Fibroblast of lung (primary cell): Measurements from ENCODE around the gene TCF4. TPM values are rescaled to one million over a fixed set of nuclear protein-coding genes. Genes with fewer than 3 reads are reported as not detected.
A peak's percentile ranks its signal among the peaks of the same experiment; 100 is the strongest.

Source experiments
- DNase-seq, 2 donors: peaks; one replicate each; pipeline versions ENCODE4 v3.0.0 to v3.0.0-alpha.2; 2010; ENCODE audit warnings: low read depth in 2 of 2
- H2AFZ ChIP-seq: 2 replicates; pipeline ENCODE4 v1.5.1; 2012; ENCODE audit warnings: low read length, control low read depth, inconsistent platforms
- H3K27ac ChIP-seq: 2 replicates; pipeline ENCODE4 v1.5.1; 2011; ENCODE audit warnings: low read length, control low read depth; ENCODE audit not compliant: insufficient read depth
- H3K27me3 ChIP-seq: 2 replicates; pipeline ENCODE4 v1.5.1; 2011; ENCODE audit warnings: mild to moderate bottlenecking, low read length; ENCODE audit not compliant: control insufficient read depth, insufficient read depth
- H3K36me3 ChIP-seq: 2 replicates; pipeline ENCODE4 v1.5.1; 2011; ENCODE audit warnings: low read length; ENCODE audit not compliant: control insufficient read depth, insufficient read depth
- H3K4me1 ChIP-seq: 2 replicates; pipeline ENCODE4 v1.5.1; 2011; ENCODE audit warnings: low read length; ENCODE audit not compliant: control insufficient read depth, insufficient read depth; ENCODE audit errors: extremely low read depth
- H3K4me2 ChIP-seq: 2 replicates; pipeline ENCODE4 v1.5.1; 2011; ENCODE audit warnings: low read length, control low read depth; ENCODE audit not compliant: insufficient read depth; ENCODE audit errors: extremely low read depth
- H3K4me3 ChIP-seq, 4 experiments: fragments of 200-600 bp in 1 of 4; sonication (generic) in 1 of 4; replicated peaks in 1 of 4; 2 replicates each; pipeline ENCODE4 v1.5.1; 2011 to 2016; ENCODE audit warnings: low read length in 4 of 4, low read depth in 3 of 4, mild to moderate bottlenecking in 3 of 4, control low read depth in 2 of 4, inconsistent platforms in 1 of 4, mixed read lengths in 1 of 4; ENCODE audit not compliant: insufficient read depth in 1 of 4; ENCODE audit errors: control extremely low read depth in 1 of 4
- H3K79me2 ChIP-seq: 2 replicates; pipeline ENCODE4 v1.5.1; 2012; ENCODE audit warnings: mild to moderate bottlenecking, low read length, inconsistent platforms; ENCODE audit not compliant: control insufficient read depth, insufficient read depth
- H3K9ac ChIP-seq: 2 replicates; pipeline ENCODE4 v1.5.1; 2011; ENCODE audit warnings: mild to moderate bottlenecking, low read length, control low read depth; ENCODE audit not compliant: insufficient read depth
- H3K9me3 ChIP-seq: 2 replicates; pipeline ENCODE4 v1.5.1; 2012; ENCODE audit warnings: low read depth, low read length; ENCODE audit not compliant: control insufficient read depth, insufficient read depth
- H4K20me1 ChIP-seq: 2 replicates; pipeline ENCODE4 v1.5.1; 2011; ENCODE audit warnings: low read length; ENCODE audit not compliant: control insufficient read depth, insufficient read depth; ENCODE audit errors: extremely low read depth
- EZH2 ChIP-seq: IDR thresholded peaks from 2 replicates; pipeline ENCODE4 v1.5.1; 2012; ENCODE audit warnings: low read length, control low read depth, mild to moderate bottlenecking; ENCODE audit errors: missing control alignments
- polyA plus RNA-seq, 2 donors: library from polyadenylated mRNA; depleted of rRNA in 1 of 2; stranded (reverse) in 1 of 2; unstranded in 1 of 2; fragments of >200 nt; gene quantifications; 2 replicates each; pipeline ENCODE4 v1.2.1, GENCODE V29; 2011 to 2012; ENCODE audit warnings: missing spikeins in 1 of 2
- total RNA-seq: library from RNA; depleted of rRNA; stranded (reverse); fragments of >200 nt; gene quantifications from 2 replicates; pipeline ENCODE4 v1.2.1, GENCODE V29; 2014
- TF ChIP-seq, protein P1 (sequence below), 2 donors: IDR thresholded peaks in 1 of 2; conservative IDR thresholded peaks in 1 of 2; 1 replicate in 1 of 2; 2 replicates in 1 of 2; pipeline ENCODE4 v1.5.1; 2011 to 2012; ENCODE audit warnings: low read length in 2 of 2, control low read depth in 1 of 2, inconsistent platforms in 1 of 2, low read depth in 1 of 2, mild to moderate bottlenecking in 1 of 2

The TCF4 gene
- total and polyA plus RNA-seq, 2 donors (not counting 1 experiment from before 2014, with no cell fraction given), result 48.9 to 57.6 TPM

DNA sequence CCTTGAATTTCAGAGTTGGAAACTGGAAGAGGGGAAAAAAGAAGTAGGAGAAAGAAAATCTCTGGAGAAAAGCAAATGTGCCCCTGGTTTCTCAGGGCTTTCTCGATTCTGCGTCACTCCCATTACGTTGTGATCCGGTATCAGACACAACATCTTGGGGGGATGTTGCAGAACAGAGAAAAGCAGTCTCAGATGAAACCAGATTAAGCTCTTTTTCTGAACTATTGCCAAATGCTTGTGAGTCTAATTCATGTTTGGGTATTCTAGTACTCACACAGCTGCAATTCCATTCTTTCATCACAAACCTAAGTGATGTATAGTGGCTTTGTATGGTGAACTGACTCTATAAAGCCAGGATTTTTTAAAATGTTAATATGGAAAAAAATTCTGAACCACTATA, 233.2 kb downstream of the TCF4 start:
- no peak overlapping the region for H3K4me3 ChIP-seq
- H3K36me3 ChIP-seq, result no peaks in the 10 kb centered on the region
- DNase-seq, result peak; percentile 47 to 81
- H3K79me2 ChIP-seq, result no peaks in the 10 kb centered on the region
- H3K9ac ChIP-seq, result no peak overlapping the region
- no peak overlapping the region for H3K4me2 ChIP-seq
- H4K20me1 ChIP-seq, result no peaks in the 10 kb centered on the region
- H3K27ac ChIP-seq, result no peak overlapping the region
- H3K27me3 ChIP-seq, result no peaks in the 10 kb centered on the region
- no peak overlapping the region for H2AFZ ChIP-seq
- H3K4me1 ChIP-seq, result no peaks in the 10 kb centered on the region
- no peak for TF ChIP-seq EZH2
- TF ChIP-seq, protein P1, sequence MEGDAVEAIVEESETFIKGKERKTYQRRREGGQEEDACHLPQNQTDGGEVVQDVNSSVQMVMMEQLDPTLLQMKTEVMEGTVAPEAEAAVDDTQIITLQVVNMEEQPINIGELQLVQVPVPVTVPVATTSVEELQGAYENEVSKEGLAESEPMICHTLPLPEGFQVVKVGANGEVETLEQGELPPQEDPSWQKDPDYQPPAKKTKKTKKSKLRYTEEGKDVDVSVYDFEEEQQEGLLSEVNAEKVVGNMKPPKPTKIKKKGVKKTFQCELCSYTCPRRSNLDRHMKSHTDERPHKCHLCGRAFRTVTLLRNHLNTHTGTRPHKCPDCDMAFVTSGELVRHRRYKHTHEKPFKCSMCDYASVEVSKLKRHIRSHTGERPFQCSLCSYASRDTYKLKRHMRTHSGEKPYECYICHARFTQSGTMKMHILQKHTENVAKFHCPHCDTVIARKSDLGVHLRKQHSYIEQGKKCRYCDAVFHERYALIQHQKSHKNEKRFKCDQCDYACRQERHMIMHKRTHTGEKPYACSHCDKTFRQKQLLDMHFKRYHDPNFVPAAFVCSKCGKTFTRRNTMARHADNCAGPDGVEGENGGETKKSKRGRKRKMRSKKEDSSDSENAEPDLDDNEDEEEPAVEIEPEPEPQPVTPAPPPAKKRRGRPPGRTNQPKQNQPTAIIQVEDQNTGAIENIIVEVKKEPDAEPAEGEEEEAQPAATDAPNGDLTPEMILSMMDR (conservative IDR thresholded peaks at IDR 0.05 in 1 of 2, IDR thresholded peaks at IDR 0.05 in 1 of 2; ENCODE audit: low read depth in 1 of 2, low read length in 2 of 2), result no peak
- no peaks in the 10 kb centered on the region for H3K9me3 ChIP-seq

DNA sequence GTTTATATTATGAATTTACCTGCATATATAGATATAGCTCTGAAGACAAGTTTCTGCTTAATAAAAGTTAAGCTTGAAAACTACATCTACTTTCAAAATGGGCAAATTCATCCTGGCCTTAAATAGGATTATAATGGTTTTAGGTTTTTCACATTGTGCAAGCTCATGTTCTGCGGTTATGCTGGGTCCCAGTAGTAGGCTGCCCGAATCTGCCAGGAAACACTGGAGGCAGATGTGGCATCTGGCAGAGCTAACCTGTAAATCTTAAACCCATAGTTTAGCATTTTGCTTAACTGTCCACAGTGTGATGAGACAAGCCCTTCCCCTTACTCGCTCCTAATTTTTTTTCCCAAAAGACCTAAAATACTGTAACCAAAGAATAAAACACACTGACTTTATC, 234.2 kb downstream of the TCF4 start:
- Histone ChIP-seq H3K4me2 (no peak overlapping the region), H3K4me1 (no peaks in the 10 kb centered on the region), H3K27me3 (no peaks in the 10 kb centered on the region), H2AFZ (no peak overlapping the region), H3K9me3 (no peaks in the 10 kb centered on the region), H3K4me3 (no peak overlapping the region), H4K20me1 (no peaks in the 10 kb centered on the region), H3K36me3 (no peaks in the 10 kb centered on the region), H3K27ac (no peak overlapping the region), H3K79me2 (no peaks in the 10 kb centered on the region), H3K9ac (no peak overlapping the region)
- no peak for TF ChIP-seq EZH2
- TF ChIP-seq, protein P1 (conservative IDR thresholded peaks at IDR 0.05 in 1 of 2, IDR thresholded peaks at IDR 0.05 in 1 of 2; ENCODE audit: low read depth in 1 of 2, low read length in 2 of 2), result no peak
- peak in 1 of 2 donors; percentile 61 for DNase-seq

DNA sequence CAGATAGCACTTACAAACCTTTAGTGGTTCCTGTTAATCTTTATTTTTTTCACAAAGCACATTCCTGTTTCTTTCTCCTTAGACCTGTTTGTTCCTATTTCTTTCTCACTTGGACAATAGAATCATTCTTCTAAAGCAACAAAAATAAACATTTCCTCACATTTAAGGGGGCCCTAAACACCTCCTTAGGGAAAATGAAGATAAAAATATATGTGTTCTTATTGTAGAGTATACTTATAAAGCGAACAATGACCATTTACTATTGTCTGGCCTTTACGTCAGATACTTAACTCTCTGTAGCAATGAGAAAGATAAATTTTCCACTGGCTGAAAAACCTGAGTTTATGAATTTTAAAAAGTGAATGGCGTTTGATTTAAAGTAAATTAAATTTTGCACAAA, 234.6 kb downstream of the TCF4 start:
- TF ChIP-seq, protein P1 (conservative IDR thresholded peaks at IDR 0.05 in 1 of 2, IDR thresholded peaks at IDR 0.05 in 1 of 2; ENCODE audit: low read depth in 1 of 2, low read length in 2 of 2), result no peak
- TF ChIP-seq EZH2, result no peak
- Histone ChIP-seq H3K4me2 (no peak overlapping the region), H4K20me1 (no peaks in the 10 kb centered on the region), H2AFZ (no peak overlapping the region), H3K27ac (no peak overlapping the region), H3K36me3 (no peaks in the 10 kb centered on the region), H3K4me3 (no peak overlapping the region), H3K27me3 (no peaks in the 10 kb centered on the region), H3K9ac (no peak overlapping the region), H3K9me3 (no peaks in the 10 kb centered on the region), H3K4me1 (no peaks in the 10 kb centered on the region), H3K79me2 (no peaks in the 10 kb centered on the region)
- no peak for DNase-seq
